ENCODE results near the gene SMARCA4.
A peak's percentile ranks its signal among the peaks of the same experiment; 100 is the strongest.
"Not testable (repeated sequence)": the region's sequence is repeated elsewhere in the genome, so short reads cannot be mapped to it uniquely, and the experiment has no call there.

The SMARCA4 gene

DNA sequence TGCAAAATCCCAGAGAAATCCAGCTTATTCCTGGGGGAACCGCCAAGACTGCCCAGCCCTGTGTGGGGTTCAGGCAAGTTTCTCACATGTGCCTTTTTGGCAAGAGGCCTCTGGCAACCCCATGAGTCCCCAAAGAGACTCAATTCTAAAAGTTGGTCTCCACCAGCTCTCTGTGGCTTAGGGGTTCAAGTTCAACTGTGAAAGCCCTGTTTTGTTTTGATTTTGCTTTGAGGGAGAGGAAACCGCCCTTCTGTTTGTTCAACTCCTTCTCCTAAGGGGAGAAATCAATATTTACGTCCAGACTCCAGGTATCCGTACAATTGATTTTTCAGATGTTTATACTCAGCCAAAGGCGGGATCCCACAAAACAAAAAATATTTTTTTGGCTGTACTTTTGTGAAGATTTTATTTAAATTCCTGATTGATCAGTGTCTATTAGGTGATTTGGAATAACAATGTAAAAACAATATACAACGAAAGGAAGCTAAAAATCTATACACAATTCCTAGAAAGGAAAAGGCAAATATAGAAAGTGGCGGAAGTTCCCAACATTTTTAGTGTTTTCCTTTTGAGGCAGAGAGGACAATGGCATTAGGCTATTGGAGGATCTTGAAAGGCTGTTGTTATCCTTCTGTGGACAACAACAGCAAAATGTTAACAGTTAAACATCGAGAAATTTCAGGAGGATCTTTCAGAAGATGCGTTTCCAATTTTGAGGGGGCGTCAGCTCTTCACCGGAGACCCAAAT lies 127.8 kb downstream of the SMARCA4 start:
- no CpG with 5 or more reads among the region's 11 CpGs for WGBS, 2 donors (ENCODE audit: extremely low coverage in 2 of 2, insufficient read length in 2 of 2, insufficient replicate concordance in 1 of 2)
- H3K4me3 ChIP-seq (ENCODE audit: low read length in 2 of 2): peak overlapping the region in 1 of 2 donors; percentile 56
- peak overlapping the region; percentile 24 for H2AK5ac ChIP-seq (ENCODE audit: low read depth, low read length)

DNA sequence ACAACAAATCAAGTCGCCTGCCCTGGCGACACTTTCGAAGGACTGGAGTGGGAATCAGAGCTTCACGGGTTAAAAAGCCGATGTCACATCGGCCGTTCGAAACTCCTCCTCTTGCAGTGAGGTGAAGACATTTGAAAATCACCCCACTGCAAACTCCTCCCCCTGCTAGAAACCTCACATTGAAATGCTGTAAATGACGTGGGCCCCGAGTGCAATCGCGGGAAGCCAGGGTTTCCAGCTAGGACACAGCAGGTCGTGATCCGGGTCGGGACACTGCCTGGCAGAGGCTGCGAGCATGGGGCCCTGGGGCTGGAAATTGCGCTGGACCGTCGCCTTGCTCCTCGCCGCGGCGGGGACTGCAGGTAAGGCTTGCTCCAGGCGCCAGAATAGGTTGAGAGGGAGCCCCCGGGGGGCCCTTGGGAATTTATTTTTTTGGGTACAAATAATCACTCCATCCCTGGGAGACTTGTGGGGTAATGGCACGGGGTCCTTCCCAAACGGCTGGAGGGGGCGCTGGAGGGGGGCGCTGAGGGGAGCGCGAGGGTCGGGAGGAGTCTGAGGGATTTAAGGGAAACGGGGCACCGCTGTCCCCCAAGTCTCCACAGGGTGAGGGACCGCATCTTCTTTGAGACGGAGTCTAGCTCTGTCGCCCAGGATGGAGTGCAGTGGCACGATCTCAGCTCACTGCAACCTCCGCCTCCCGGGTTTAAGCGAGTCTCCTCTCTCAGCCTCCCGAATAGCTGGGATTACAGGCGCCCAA lies 128.6 kb downstream of the SMARCA4 start, which contains the start of gene LDLR:
TSS of gene LDLR (plus strand) at position 210 of the 760 bp plus-strand sequence. CDS start at position 296, 86 bp downstream.
- peak within 1 kb of the TSS; percentile 50 for H3K4me2 ChIP-seq (ENCODE audit: insufficient read depth, low read length, poor library complexity, severe bottlenecking)
- peaks cover 5% of the 10 kb centered on the region for H3K79me1 ChIP-seq (ENCODE audit: low read depth, low read length)
- H4K8ac ChIP-seq (ENCODE audit: low read depth, low read length): no peak within 1 kb of the TSS
- H2BK5ac ChIP-seq (ENCODE audit: low read length): peak within 1 kb of the TSS; percentile 99
- H3K36me3 ChIP-seq (replicated peaks in 1 of 2; ENCODE audit: control insufficient read depth in 2 of 2, insufficient read depth in 2 of 2, low read length in 2 of 2): peaks cover 18 to 40% of the 10 kb centered on the region in 2 donors
- peak within 1 kb of the TSS; percentile 99 for H2AK5ac ChIP-seq (ENCODE audit: low read depth, low read length)
- peaks cover 9 to 12% of the 10 kb centered on the region in 2 donors for H3K4me1 ChIP-seq (ENCODE audit: control insufficient read depth in 2 of 2, insufficient read depth in 1 of 2, low read depth in 1 of 2, low read length in 2 of 2)
- H2BK120ac ChIP-seq (ENCODE audit: low read depth, low read length): peak within 1 kb of the TSS; percentile 87
- H3K14ac ChIP-seq (ENCODE audit: low read length): peak within 1 kb of the TSS; percentile 75
- WGBS, 2 donors (ENCODE audit: extremely low coverage in 2 of 2, insufficient read length in 2 of 2, insufficient replicate concordance in 1 of 2): no CpG with 5 or more reads among the region's 43 CpGs
- no peaks in the 10 kb centered on the region for H3K27me3 ChIP-seq (ENCODE audit: control insufficient read depth in 3 of 3, insufficient read depth in 3 of 3, low read depth in 1 of 3, low read length in 3 of 3)
- H2AFZ ChIP-seq (ENCODE audit: low read length): no peak within 1 kb of the TSS
- H3K9ac ChIP-seq (ENCODE audit: low read depth, low read length, poor library complexity): peak within 1 kb of the TSS; percentile 91
- H3K4me3 ChIP-seq (ENCODE audit: low read length in 2 of 2): peak within 1 kb of the TSS; percentile 56 to 88
- DNase-seq (ENCODE audit: low spot score): peak; percentile 86
- H3K4ac ChIP-seq (ENCODE audit: low read length): no peak within 1 kb of the TSS
- peak within 1 kb of the TSS; percentile 98 for H3K27ac ChIP-seq (replicated peaks; ENCODE audit: low read length)
- H2BK15ac ChIP-seq (ENCODE audit: low read length): peak within 1 kb of the TSS; percentile 83
- peak within 1 kb of the TSS; percentile 73 for H2BK12ac ChIP-seq (ENCODE audit: low read length)
- peak within 1 kb of the TSS; percentile 99 for H3K23ac ChIP-seq (ENCODE audit: low read depth, low read length, poor library complexity)
- no peaks in the 10 kb centered on the region for H3K9me3 ChIP-seq (replicated peaks in 1 of 2; ENCODE audit: control insufficient read depth in 2 of 2, insufficient read depth in 1 of 2, low read depth in 1 of 2, low read length in 2 of 2)
- H3K18ac ChIP-seq (ENCODE audit: low read length): peak within 1 kb of the TSS; percentile 100
- H4K91ac ChIP-seq (ENCODE audit: low read depth, low read length, poor library complexity): no peak within 1 kb of the TSS

More for the DNA sequence above, 127.8 kb downstream of the SMARCA4 start:
- Histone ChIP-seq H2BK12ac (ENCODE audit: low read length) (no peak overlapping the region), H3K79me1 (ENCODE audit: low read depth, low read length) (peaks cover 4% of the 10 kb centered on the region), H2BK15ac (ENCODE audit: low read length) (no peak overlapping the region), H3K4me1 (ENCODE audit: control insufficient read depth in 2 of 2, insufficient read depth in 1 of 2, low read depth in 1 of 2, low read length in 2 of 2) (peaks cover 7 to 12% of the 10 kb centered on the region in 2 donors), H4K91ac (ENCODE audit: low read depth, low read length, poor library complexity) (no peak overlapping the region), H3K27ac (replicated peaks; ENCODE audit: low read length) (peak overlapping the region; percentile 98), H2BK120ac (ENCODE audit: low read depth, low read length) (no peak overlapping the region), H3K9ac (ENCODE audit: low read depth, low read length, poor library complexity) (no peak overlapping the region), H3K18ac (ENCODE audit: low read length) (no peak overlapping the region), H4K8ac (ENCODE audit: low read depth, low read length) (no peak overlapping the region), H2AFZ (ENCODE audit: low read length) (no peak overlapping the region), H3K4ac (ENCODE audit: low read length) (no peak overlapping the region), H2BK5ac (ENCODE audit: low read length) (no peak overlapping the region), H3K9me3 (replicated peaks in 1 of 2; ENCODE audit: control insufficient read depth in 2 of 2, insufficient read depth in 1 of 2, low read depth in 1 of 2, low read length in 2 of 2) (no peaks in the 10 kb centered on the region), H3K23ac (ENCODE audit: low read depth, low read length, poor library complexity) (no peak overlapping the region), H3K27me3 (ENCODE audit: control insufficient read depth in 3 of 3, insufficient read depth in 3 of 3, low read depth in 1 of 3, low read length in 3 of 3) (no peaks in the 10 kb centered on the region), H3K36me3 (replicated peaks in 1 of 2; ENCODE audit: control insufficient read depth in 2 of 2, insufficient read depth in 2 of 2, low read length in 2 of 2) (peaks cover 14 to 32% of the 10 kb centered on the region in 2 donors), H3K4me2 (ENCODE audit: insufficient read depth, low read length, poor library complexity, severe bottlenecking) (peak overlapping the region; percentile 50), H3K14ac (ENCODE audit: low read length) (no peak overlapping the region)
- DNase-seq (ENCODE audit: low spot score): no peak

- peak overlapping the region; percentile 99 for H3K23ac ChIP-seq (ENCODE audit: low read depth, low read length, poor library complexity)
- H3K79me1 ChIP-seq (ENCODE audit: low read depth, low read length); H3K14ac ChIP-seq (ENCODE audit: low read length); DNase-seq (ENCODE audit: low spot score); H4K8ac ChIP-seq (ENCODE audit: low read depth, low read length); H3K4ac ChIP-seq (ENCODE audit: low read length); H4K91ac ChIP-seq (ENCODE audit: low read depth, low read length, poor library complexity); H2BK15ac ChIP-seq (ENCODE audit: low read length); H2AFZ ChIP-seq (ENCODE audit: low read length); H3K27me3 ChIP-seq (ENCODE audit: control insufficient read depth in 3 of 3, insufficient read depth in 3 of 3, low read depth in 1 of 3, low read length in 3 of 3); H3K9me3 ChIP-seq (replicated peaks in 1 of 2; ENCODE audit: control insufficient read depth in 2 of 2, insufficient read depth in 1 of 2, low read depth in 1 of 2, low read length in 2 of 2): not testable (repeated sequence)
- peak overlapping the region; percentile 40 for H3K4me2 ChIP-seq (ENCODE audit: insufficient read depth, low read length, poor library complexity, severe bottlenecking)
- peak overlapping the region; percentile 99 for H2BK5ac ChIP-seq (ENCODE audit: low read length)
- H3K36me3 ChIP-seq (replicated peaks in 1 of 2; ENCODE audit: control insufficient read depth in 2 of 2, insufficient read depth in 2 of 2, low read length in 2 of 2): peaks cover 23 to 45% of the 10 kb centered on the region in 2 donors
- H3K9ac ChIP-seq (ENCODE audit: low read depth, low read length, poor library complexity): peak overlapping the region; percentile 91
- H3K18ac ChIP-seq (ENCODE audit: low read length): peak overlapping the region; percentile 100
- H3K4me3 ChIP-seq (ENCODE audit: low read length in 2 of 2): peak overlapping the region; percentile 56 to 88
- peak overlapping the region; percentile 98 for H3K27ac ChIP-seq (replicated peaks; ENCODE audit: low read length)
- peaks cover 9 to 12% of the 10 kb centered on the region in 2 donors for H3K4me1 ChIP-seq (ENCODE audit: control insufficient read depth in 2 of 2, insufficient read depth in 1 of 2, low read depth in 1 of 2, low read length in 2 of 2)
- peak overlapping the region; percentile 99 for H2AK5ac ChIP-seq (ENCODE audit: low read depth, low read length)
- peak overlapping the region; percentile 87 for H2BK120ac ChIP-seq (ENCODE audit: low read depth, low read length)
- WGBS, 2 donors (ENCODE audit: extremely low coverage in 2 of 2, insufficient read length in 2 of 2, insufficient replicate concordance in 1 of 2): no CpG with 5 or more reads among the region's 15 CpGs
- peak overlapping the region; percentile 73 for H2BK12ac ChIP-seq (ENCODE audit: low read length)
Measured at GRCh38 chr19:11090014-11090263, 129.1 kb downstream of the SMARCA4 start.

Measured in neuronal stem cell (in vitro differentiated cells).